Trophoblast cell (in vitro differentiated cells and primary cell): ENCODE results near the gene VTI1A.
"Not testable (repeated sequence)": the region's sequence is repeated elsewhere in the genome, so short reads cannot be mapped to it uniquely, and the experiment has no call there.

Experiments
- DNase-seq, 2 donors: peaks; one replicate each; pipeline ENCODE4 v3.0.0-alpha.2; 2016
- H2AFZ ChIP-seq: 2 replicates; pipeline ENCODE4 v1.6.1; 2013; ENCODE audit warnings: low read length, moderate library complexity, mild to moderate bottlenecking; ENCODE audit not compliant: insufficient read depth, poor library complexity
- H2AK5ac ChIP-seq: 2 replicates; pipeline ENCODE4 v1.6.1; 2013; ENCODE audit warnings: mild to moderate bottlenecking, low read length
- H2BK120ac ChIP-seq: 2 replicates; pipeline ENCODE4 v1.6.1; 2013; ENCODE audit warnings: low read length, mild to moderate bottlenecking, moderate library complexity; ENCODE audit not compliant: insufficient read depth, poor library complexity
- H2BK12ac ChIP-seq: 2 replicates; pipeline ENCODE4 v1.6.1; 2013; ENCODE audit warnings: mild to moderate bottlenecking, low read length, moderate library complexity
- H2BK5ac ChIP-seq: 2 replicates; pipeline ENCODE4 v1.6.1; 2013; ENCODE audit warnings: low read length, low read depth, moderate library complexity, mild to moderate bottlenecking; ENCODE audit not compliant: poor library complexity
- H3K14ac ChIP-seq: 2 replicates; pipeline ENCODE4 v1.6.1; 2013; ENCODE audit warnings: mild to moderate bottlenecking, low read length
- H3K18ac ChIP-seq: 2 replicates; pipeline ENCODE4 v1.6.1; 2013; ENCODE audit warnings: mild to moderate bottlenecking, low read length
- H3K23ac ChIP-seq: 2 replicates; pipeline ENCODE4 v1.6.1; 2013; ENCODE audit warnings: low read length
- H3K27ac ChIP-seq: 2 replicates; pipeline ENCODE4 v1.5.1; 2013; ENCODE audit warnings: low read depth, mild to moderate bottlenecking, inconsistent platforms, low read length, moderate library complexity
- H3K27me3 ChIP-seq: 2 replicates; pipeline ENCODE4 v1.6.1; 2013; ENCODE audit warnings: inconsistent platforms, mild to moderate bottlenecking, low read length, moderate library complexity; ENCODE audit not compliant: insufficient read depth
- H3K36me3 ChIP-seq, 2 experiments: 1 replicate in 1 of 2; 2 replicates in 1 of 2; pipeline ENCODE4 v1.6.1; 2013; ENCODE audit warnings: low read length in 2 of 2, mild to moderate bottlenecking in 2 of 2, moderate library complexity in 1 of 2; ENCODE audit not compliant: insufficient read depth in 2 of 2, control insufficient read depth in 1 of 2
- H3K4ac ChIP-seq: 2 replicates; pipeline ENCODE4 v1.6.1; 2013; ENCODE audit warnings: low read depth, mild to moderate bottlenecking, low read length, moderate library complexity
- H3K4me1 ChIP-seq, 2 experiments: 1 replicate in 1 of 2; 2 replicates in 1 of 2; pipeline ENCODE4 v1.6.1; 2013; ENCODE audit warnings: low read length in 2 of 2, mild to moderate bottlenecking in 2 of 2, moderate library complexity in 1 of 2; ENCODE audit not compliant: insufficient read depth in 2 of 2, control insufficient read depth in 1 of 2
- H3K4me2 ChIP-seq: 2 replicates; pipeline ENCODE4 v1.6.1; 2013; ENCODE audit warnings: inconsistent platforms, mild to moderate bottlenecking, low read length, moderate library complexity
- H3K4me3 ChIP-seq: 2 replicates; pipeline ENCODE4 v1.5.1; 2013; ENCODE audit warnings: mild to moderate bottlenecking, low read depth, low read length, inconsistent platforms
- H3K79me1 ChIP-seq: one replicate; pipeline ENCODE4 v1.6.1; 2013; ENCODE audit warnings: low read length
- H3K79me2 ChIP-seq: 2 replicates; pipeline ENCODE4 v1.6.1; 2013; ENCODE audit warnings: low read length, mild to moderate bottlenecking; ENCODE audit not compliant: control insufficient read depth, insufficient read depth, poor library complexity
- H3K9ac ChIP-seq: 2 replicates; pipeline ENCODE4 v1.6.1; 2013; ENCODE audit warnings: mild to moderate bottlenecking, low read length
- H3K9me3 ChIP-seq: 2 replicates; pipeline ENCODE4 v1.6.1; 2013; ENCODE audit warnings: low read depth, mild to moderate bottlenecking, control low read depth, inconsistent platforms, low read length; ENCODE audit not compliant: insufficient read depth
- H4K12ac ChIP-seq: 2 replicates; pipeline ENCODE4 v1.6.1; 2013; ENCODE audit warnings: low read depth, mild to moderate bottlenecking, low read length, moderate library complexity
- H4K8ac ChIP-seq: 2 replicates; pipeline ENCODE4 v1.6.1; 2013; ENCODE audit warnings: low read depth, mild to moderate bottlenecking, low read length, moderate library complexity
- H4K91ac ChIP-seq: one replicate; pipeline ENCODE4 v1.6.1; 2013; ENCODE audit warnings: low read depth, mild to moderate bottlenecking, low read length, moderate library complexity
- WGBS: extraction: QIAGEN DNeasy Blood & Tissue Kit; methylation state at CpG from one replicate; pipeline ENCODE4 v1.1.7; 2013; ENCODE audit warnings: missing lambda C conversion rate; ENCODE audit not compliant: insufficient read length, insufficient coverage; ENCODE audit errors: extremely low coverage; 5-methylcytosine and 5-hydroxymethylcytosine counted together

Gene VTI1A

DNA sequence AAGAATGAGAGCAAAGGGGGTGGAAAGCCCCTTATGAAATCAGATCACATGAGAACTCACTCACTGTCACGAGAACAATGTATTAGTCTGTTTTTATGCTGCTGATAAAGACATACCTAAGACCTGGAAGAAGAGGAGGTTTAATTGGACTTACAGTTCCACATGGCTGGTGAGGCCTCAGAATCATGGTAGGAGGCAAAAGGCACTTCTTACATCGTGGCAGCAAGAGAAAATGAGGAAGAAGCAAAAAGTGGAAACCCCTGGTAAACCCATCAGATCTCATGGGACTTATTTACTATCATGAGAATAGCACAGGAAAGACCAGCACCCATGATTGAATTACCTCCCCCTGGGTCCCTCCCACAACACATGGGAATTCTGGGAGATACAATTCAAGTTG, 40.2 kb upstream of the VTI1A start:
- H4K91ac ChIP-seq, H3K4me3 ChIP-seq, H4K12ac ChIP-seq, H2BK12ac ChIP-seq, H3K4ac ChIP-seq, H2AFZ ChIP-seq, H2BK120ac ChIP-seq, H3K4me2 ChIP-seq, H3K79me2 ChIP-seq, H2BK5ac ChIP-seq, H3K9ac ChIP-seq, H3K4me1 ChIP-seq, DNase-seq, H3K23ac ChIP-seq, H3K9me3 ChIP-seq, H3K18ac ChIP-seq, H3K14ac ChIP-seq, H3K36me3 ChIP-seq, H4K8ac ChIP-seq, H3K79me1 ChIP-seq, H3K27ac ChIP-seq, H3K27me3 ChIP-seq, H2AK5ac ChIP-seq: not testable (repeated sequence)
- no CpG with 5 or more reads among the region's 2 CpGs for WGBS

DNA sequence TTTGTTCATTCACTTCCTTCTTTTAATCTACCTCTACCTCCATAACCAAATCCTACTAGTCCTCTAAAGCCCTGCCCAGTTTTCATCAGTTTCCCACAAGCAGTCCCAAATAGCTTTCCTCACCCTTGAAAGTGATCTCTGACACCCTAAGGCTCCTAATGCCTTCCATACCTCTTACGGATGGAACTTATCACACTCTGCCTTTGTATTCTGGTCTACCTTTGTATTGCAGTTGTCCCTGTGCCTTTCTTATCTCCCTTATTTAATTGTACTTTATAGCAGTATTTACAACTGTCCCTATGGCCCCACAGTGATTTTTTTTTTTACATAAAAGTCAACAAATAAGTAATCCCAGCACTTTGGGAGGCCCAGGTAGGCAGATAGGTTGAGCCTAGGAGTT, 39.3 kb upstream of the VTI1A start:
- H3K14ac ChIP-seq = no peak overlapping the region

GRCh38 chr10:112409299-112409698, 37.7 kb upstream of the VTI1A start:
- no peak overlapping the region for H3K4me3 ChIP-seq
- no peak overlapping the region for H3K27ac ChIP-seq
- H2AK5ac ChIP-seq = no peak overlapping the region
- H3K14ac ChIP-seq = no peak overlapping the region
- H3K4me2 ChIP-seq = no peak overlapping the region
- no peak overlapping the region for H3K23ac ChIP-seq
- no peaks in the 10 kb centered on the region for H3K27me3 ChIP-seq
- H2BK12ac ChIP-seq = no peak overlapping the region
- no peak overlapping the region for H3K9ac ChIP-seq
- no peak overlapping the region for H4K91ac ChIP-seq
- H3K79me1 ChIP-seq = no peaks in the 10 kb centered on the region
- no peak overlapping the region for H2AFZ ChIP-seq
- H4K12ac ChIP-seq = no peak overlapping the region
- no peaks in the 10 kb centered on the region for H3K79me2 ChIP-seq
- no peak for DNase-seq
- H4K8ac ChIP-seq = no peak overlapping the region
- H3K4ac ChIP-seq = no peak overlapping the region
- H3K4me1 ChIP-seq = no peaks in the 10 kb centered on the region
- no peak overlapping the region for H2BK5ac ChIP-seq
- no peaks in the 10 kb centered on the region for H3K36me3 ChIP-seq
- no peak overlapping the region for H3K18ac ChIP-seq
- no peaks in the 10 kb centered on the region for H3K9me3 ChIP-seq
- no CpG with 5 or more reads among the region's 2 CpGs for WGBS
- no peak overlapping the region for H2BK120ac ChIP-seq

More for the DNA sequence above, 39.3 kb upstream of the VTI1A start:
- no peak overlapping the region for H2AFZ ChIP-seq
- H3K18ac ChIP-seq = no peak overlapping the region
- no peak overlapping the region for H4K8ac ChIP-seq
- H3K27me3 ChIP-seq = no peaks in the 10 kb centered on the region
- H3K9ac ChIP-seq = no peak overlapping the region
- no peak overlapping the region for H2BK120ac ChIP-seq
- H3K79me2 ChIP-seq = no peaks in the 10 kb centered on the region
- H2AK5ac ChIP-seq = no peak overlapping the region
- no peaks in the 10 kb centered on the region for H3K79me1 ChIP-seq
- H3K9me3 ChIP-seq = no peaks in the 10 kb centered on the region
- H2BK12ac ChIP-seq = no peak overlapping the region
- no CpG with 5 or more reads among the region's 1 CpG for WGBS
- DNase-seq = no peak
- no peak overlapping the region for H4K12ac ChIP-seq
- H3K4me3 ChIP-seq = no peak overlapping the region
- H3K36me3 ChIP-seq = no peaks in the 10 kb centered on the region
- no peak overlapping the region for H3K27ac ChIP-seq
- no peak overlapping the region for H3K23ac ChIP-seq
- H3K4me2 ChIP-seq = no peak overlapping the region
- H3K4me1 ChIP-seq = no peaks in the 10 kb centered on the region
- H4K91ac ChIP-seq = no peak overlapping the region
- no peak overlapping the region for H2BK5ac ChIP-seq
- no peak overlapping the region for H3K4ac ChIP-seq

DNA sequence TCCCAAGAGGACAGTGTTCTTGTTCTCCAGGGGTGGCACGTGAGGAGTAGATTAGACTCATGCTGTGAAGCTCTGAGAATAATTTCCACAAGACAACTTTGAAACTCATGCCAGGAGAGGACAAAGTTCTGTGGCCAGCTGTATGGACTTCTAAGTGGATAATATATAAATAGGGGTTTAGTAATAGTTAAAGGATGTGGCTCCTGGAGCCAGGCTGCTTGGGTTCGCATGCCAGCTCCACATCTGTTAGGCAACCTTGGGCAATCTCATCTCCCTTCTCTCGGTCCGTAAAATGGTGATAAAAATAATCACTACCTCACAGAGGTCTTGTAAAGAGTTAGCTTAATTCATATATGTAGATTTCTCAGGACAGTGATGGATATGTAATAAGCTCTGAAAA, 37.3 kb upstream of the VTI1A start:
- Histone ChIP-seq H4K8ac (no peak overlapping the region), H2BK5ac (no peak overlapping the region), H2BK120ac (no peak overlapping the region), H2BK12ac (no peak overlapping the region), H3K36me3 (no peaks in the 10 kb centered on the region), H3K9me3 (no peaks in the 10 kb centered on the region), H3K79me2 (no peaks in the 10 kb centered on the region), H3K4me2 (no peak overlapping the region), H3K4me3 (no peak overlapping the region), H3K4me1 (no peaks in the 10 kb centered on the region), H3K23ac (no peak overlapping the region), H3K4ac (no peak overlapping the region), H4K12ac (no peak overlapping the region), H4K91ac (no peak overlapping the region), H2AFZ (no peak overlapping the region), H3K18ac (no peak overlapping the region), H3K9ac (no peak overlapping the region), H3K27me3 (no peaks in the 10 kb centered on the region), H2AK5ac (no peak overlapping the region), H3K14ac (no peak overlapping the region), H3K79me1 (no peaks in the 10 kb centered on the region), H3K27ac (no peak overlapping the region)
- no peak for DNase-seq
- WGBS = no CpG with 5 or more reads among the region's 4 CpGs
